Activated naive CD4-positive, alpha-beta T cell treated with anti-CD3 and anti-CD28 coated beads, Interleukin-2, amount 50 U/mL, for 24 hours (primary cell): ENCODE measurements around the gene TRAK1.
A peak's percentile ranks its signal among the peaks of the same experiment; 100 is the strongest.

Source experiments
- H3K27ac Mint-ChIP-seq: one replicate; pipeline ENCODE4 v1.8.0; 2021; ENCODE audit warnings: mild to moderate bottlenecking, mixed read lengths
- H3K27me3 Mint-ChIP-seq: one replicate; pipeline ENCODE4 v1.8.0; 2021; ENCODE audit warnings: mixed read lengths
- H3K36me3 Mint-ChIP-seq: one replicate; pipeline ENCODE4 v1.8.0; 2021; ENCODE audit warnings: mixed read lengths
- H3K4me1 Mint-ChIP-seq: one replicate; pipeline ENCODE4 v1.8.0; 2021; ENCODE audit warnings: mixed read lengths
- H3K4me3 Mint-ChIP-seq: one replicate; pipeline ENCODE4 v1.8.0; 2021; ENCODE audit warnings: mild to moderate bottlenecking, mixed read lengths
- H3K9me3 Mint-ChIP-seq: one replicate; pipeline ENCODE4 v1.8.0; 2021; ENCODE audit warnings: mixed read lengths

TRAK1 gene

DNA sequence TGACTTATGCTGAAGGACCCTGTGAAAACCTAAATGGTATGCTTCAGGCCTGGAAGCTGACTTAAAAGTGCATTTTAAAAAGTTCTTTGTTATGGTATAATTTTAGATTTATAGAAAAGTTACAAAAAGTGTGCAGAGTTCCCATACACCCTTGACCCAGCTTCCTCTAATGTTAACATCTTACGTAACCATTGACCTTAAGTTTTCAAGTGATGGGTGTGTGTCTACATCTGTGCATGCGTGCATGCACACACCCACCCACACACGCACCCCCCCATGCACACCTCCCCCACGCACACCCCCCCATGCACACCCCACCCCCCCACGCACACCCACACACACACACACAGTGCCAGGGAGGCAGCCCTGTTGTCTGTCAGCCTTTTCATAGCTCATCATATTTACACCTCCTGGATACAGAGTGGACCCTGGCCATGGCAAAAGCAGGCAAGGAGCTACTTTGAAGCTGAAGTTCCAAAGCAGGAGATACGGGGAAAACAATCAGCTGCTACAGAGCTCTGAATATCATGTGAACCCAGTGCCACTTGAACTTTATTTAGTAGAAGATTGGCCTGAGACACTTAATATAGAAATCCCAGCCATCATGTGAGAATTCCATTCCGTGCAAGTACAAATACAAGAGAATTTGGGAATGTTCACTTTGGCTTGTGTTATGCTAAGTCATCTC lies 30.0 kb upstream of the TRAK1 start:
- H3K4me1 Mint-ChIP-seq, result peaks cover 19% of the 10 kb centered on the region
- H3K27ac Mint-ChIP-seq, result no peak overlapping the region
- no peaks in the 10 kb centered on the region for H3K9me3 Mint-ChIP-seq
- H3K36me3 Mint-ChIP-seq, result peaks cover 2% of the 10 kb centered on the region
- H3K27me3 Mint-ChIP-seq, result no peaks in the 10 kb centered on the region
- H3K4me3 Mint-ChIP-seq, result no peak overlapping the region

DNA sequence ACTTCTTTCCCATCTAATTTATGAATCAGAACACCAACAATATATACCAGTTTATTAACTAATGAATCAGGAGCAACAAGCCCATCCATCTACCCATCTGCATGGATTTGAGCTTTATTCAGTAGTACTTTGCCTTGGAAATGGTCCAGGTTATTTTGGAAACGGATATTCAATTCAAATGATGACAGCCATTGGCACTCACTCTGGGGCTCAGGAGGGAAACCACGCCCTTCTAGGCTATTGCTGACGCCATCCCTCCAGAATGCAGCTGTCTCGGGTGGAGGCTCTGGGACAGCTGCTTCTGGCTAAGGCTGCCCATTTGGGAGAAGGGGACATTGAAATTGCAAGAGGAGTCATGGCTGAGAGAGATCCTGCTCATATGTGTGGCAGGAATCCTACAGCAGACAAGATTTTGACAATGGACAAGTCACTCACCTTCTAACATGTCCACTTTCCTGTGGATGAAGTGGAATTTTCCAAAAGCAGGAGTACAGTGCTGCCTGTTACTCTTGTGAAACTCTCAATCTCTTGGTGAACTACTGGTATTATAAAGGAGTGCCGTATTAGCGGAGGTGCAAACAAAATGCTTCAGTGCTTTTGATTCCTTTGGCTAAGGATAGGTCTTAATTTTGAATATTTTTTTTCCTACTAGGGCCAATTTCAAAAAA lies 29.3 kb upstream of the TRAK1 start:
- H3K4me1 Mint-ChIP-seq, result peaks cover 24% of the 10 kb centered on the region

DNA sequence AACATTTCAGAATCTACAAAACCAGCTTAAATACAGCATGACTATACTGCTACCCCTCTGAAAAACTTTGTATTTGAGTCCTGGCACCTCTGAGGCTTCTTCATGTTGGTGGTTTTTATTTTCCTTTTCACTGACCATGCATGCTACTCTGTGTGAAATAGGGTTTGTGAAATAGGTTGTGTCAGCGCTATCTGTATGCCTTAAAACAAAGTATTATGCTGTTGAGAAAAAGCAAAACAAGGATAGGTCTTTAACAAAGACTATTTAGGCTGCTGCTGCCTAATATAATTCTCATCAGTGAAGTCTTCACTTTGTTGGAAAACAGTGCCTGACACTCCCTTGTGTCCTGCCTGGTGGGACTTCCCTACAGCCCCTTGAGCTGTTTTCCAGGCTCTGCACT lies 28.7 kb upstream of the TRAK1 start:
- Mint-ChIP-seq H3K27ac (no peak overlapping the region), H3K36me3 (peaks cover 2% of the 10 kb centered on the region), H3K4me3 (no peak overlapping the region), H3K4me1 (peaks cover 28% of the 10 kb centered on the region), H3K9me3 (no peaks in the 10 kb centered on the region), H3K27me3 (no peaks in the 10 kb centered on the region)

More for the DNA sequence above, 29.3 kb upstream of the TRAK1 start:
- H3K36me3 Mint-ChIP-seq, result peaks cover 2% of the 10 kb centered on the region
- H3K4me3 Mint-ChIP-seq, result no peak overlapping the region
- no peaks in the 10 kb centered on the region for H3K27me3 Mint-ChIP-seq
- no peaks in the 10 kb centered on the region for H3K9me3 Mint-ChIP-seq
- H3K27ac Mint-ChIP-seq, result no peak overlapping the region

DNA sequence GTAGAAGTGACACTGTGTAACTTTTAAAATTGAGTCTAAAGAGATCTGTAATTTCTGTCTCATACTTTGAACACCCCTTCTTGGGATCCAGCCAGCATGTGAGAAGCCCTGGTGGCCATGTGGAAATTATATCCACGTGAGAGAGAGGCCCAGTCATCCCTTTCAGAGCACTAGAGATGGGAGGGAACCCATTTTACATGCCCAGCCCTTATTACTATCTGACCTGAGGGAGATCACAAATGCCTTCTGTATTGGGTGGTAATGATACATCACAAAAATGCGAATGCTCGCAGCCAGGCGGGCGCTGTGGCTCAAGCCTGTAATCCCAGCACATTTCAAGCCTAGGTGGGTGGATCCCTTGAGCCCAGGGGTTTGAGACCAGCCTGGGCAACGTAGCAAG lies 27.3 kb upstream of the TRAK1 start:
- Mint-ChIP-seq H3K4me1 (peaks cover 28% of the 10 kb centered on the region), H3K9me3 (no peaks in the 10 kb centered on the region), H3K4me3 (no peak overlapping the region), H3K36me3 (peaks cover 2% of the 10 kb centered on the region), H3K27ac (no peak overlapping the region), H3K27me3 (no peaks in the 10 kb centered on the region)

DNA sequence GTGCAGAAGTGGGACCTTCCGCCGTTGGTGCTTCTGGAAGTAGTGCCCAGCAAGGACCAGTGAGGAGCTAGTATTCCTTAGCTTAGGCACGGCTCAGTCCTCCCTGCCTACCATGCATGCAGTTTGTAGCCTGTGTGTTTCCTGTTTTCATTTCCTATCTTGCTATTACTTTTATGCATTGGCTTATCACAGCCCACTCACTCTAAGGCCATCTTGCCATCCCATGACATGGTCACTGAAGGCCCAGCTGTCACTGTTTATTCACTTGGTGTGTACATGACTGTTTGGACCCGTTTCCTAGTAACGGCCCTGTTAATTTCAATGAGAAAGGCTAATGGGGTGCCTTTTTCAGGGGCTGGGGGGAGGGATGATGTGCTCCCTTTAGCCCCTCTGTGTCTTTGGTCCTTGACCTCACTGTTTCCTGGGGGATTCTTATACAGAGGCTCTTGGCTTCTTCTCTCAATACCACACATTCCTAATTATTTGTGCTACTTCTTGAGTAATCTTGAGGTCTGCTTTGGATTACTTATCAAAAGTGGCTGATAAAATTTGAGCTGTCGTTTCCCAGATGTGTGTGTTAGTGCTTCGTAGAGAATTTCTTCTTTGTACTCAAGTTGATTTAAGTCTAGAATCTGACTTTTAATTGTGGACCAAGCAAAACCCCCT lies 24.5 kb upstream of the TRAK1 start:
- Mint-ChIP-seq H3K4me3 (no peak overlapping the region), H3K27me3 (no peaks in the 10 kb centered on the region), H3K9me3 (no peaks in the 10 kb centered on the region), H3K36me3 (peaks cover 2% of the 10 kb centered on the region), H3K27ac (no peak overlapping the region), H3K4me1 (peaks cover 26% of the 10 kb centered on the region)

DNA sequence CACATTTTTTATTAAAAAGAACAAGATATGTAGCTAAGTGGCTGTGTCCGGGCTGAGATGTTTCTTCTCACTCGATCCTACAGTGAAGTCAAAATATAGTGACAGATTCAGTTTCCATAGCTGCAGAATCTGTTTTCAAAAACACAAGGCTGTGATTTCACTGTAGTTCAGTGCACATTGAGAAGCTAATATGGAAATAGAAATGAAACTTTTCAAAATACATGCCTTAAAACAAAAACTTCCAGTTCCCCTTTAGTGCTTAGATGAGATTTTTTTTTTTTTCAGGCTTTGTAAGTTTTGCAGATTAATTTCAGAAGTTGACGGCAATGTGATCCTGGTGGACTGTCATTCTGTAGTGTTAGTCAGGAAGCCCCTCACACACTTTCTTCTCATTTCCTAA lies 23.8 kb upstream of the TRAK1 start:
- H3K4me3 Mint-ChIP-seq, result no peak overlapping the region
- no peaks in the 10 kb centered on the region for H3K9me3 Mint-ChIP-seq

DNA sequence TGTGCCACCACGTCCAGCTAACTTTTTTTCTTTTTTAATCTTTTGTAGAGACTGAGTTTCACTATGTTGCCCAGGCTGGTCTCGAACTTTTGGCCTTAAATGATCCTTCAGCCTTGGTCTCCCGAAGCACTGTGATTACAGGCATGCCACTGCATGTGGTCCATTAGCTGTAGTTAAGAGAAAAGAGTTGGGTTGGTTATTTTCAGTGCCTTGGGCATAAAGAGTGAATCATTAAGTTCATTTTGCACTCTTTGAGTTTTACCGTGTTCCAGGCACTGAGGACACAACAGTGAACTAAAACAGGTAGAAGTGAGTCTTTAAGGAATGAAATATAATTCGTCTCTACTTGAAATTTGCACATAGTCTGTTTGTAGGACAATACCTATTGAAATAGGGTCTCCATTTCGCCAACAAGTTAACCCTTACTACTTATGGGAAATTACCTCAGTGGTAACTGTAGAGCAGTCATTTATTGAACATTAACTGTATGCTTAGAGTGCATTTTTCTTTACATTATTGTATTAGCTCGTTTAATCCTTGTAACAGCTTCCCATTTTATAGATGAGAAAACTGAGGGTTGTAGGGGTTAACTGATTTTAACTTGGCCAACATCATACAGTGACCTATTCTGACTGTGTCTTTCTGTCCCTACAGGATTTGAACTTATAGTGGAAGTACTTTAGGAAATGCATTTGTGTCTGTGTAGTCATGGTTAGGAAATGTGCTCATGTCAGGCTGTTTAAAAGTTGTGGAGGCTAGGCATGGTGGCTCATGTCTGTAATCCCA lies 22.7 kb upstream of the TRAK1 start:
- Mint-ChIP-seq H3K4me1 (peaks cover 39% of the 10 kb centered on the region), H3K4me3 (no peak overlapping the region), H3K36me3 (no peaks in the 10 kb centered on the region), H3K9me3 (no peaks in the 10 kb centered on the region), H3K27me3 (no peaks in the 10 kb centered on the region), H3K27ac (no peak overlapping the region)

More for the DNA sequence above, 23.8 kb upstream of the TRAK1 start:
- no peak overlapping the region for H3K27ac Mint-ChIP-seq
- H3K27me3 Mint-ChIP-seq, result no peaks in the 10 kb centered on the region
- H3K36me3 Mint-ChIP-seq, result peaks cover 2% of the 10 kb centered on the region
- peaks cover 28% of the 10 kb centered on the region for H3K4me1 Mint-ChIP-seq

DNA sequence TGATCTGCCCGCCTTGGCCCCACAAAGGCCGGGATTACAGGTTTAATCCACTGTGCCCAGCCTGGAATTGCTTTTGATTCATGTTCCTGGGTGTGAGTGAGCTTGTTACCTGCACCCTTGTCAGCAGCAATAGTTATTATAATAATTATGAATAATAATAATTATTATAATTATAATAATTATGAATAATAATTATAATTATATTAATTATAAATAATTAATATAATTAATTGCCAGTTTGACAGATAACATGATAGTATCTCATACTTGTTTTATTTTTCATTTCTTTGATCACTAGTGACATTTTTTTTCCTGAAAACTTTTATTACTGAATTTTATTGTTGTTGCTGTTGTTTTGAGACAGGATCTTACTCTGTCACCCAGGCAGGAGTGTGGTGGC lies 21.1 kb upstream of the TRAK1 start:
- H3K4me3 Mint-ChIP-seq, result no peak overlapping the region
- H3K4me1 Mint-ChIP-seq, result peaks cover 36% of the 10 kb centered on the region
- no peaks in the 10 kb centered on the region for H3K9me3 Mint-ChIP-seq
- no peaks in the 10 kb centered on the region for H3K27me3 Mint-ChIP-seq
- no peak overlapping the region for H3K27ac Mint-ChIP-seq
- H3K36me3 Mint-ChIP-seq, result peaks cover 2% of the 10 kb centered on the region

DNA sequence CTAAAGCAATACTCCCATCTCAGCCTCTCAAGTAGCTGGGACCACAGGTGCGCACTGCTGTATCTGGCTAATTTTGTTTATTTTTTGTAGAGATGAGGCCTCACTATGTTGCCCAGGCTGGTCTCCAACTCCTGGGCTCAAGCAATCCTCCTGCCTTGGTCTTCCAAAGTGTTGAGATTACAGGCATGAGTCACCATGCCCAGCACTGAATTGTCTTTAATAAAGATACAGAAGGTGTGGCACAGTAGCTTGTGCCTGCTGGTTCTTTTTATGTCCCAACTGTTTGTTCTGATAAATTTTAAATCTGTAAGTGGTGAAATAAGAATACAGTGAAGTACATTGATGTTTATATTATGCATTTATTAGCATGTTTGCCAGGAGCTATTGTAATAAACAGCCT lies 20.6 kb upstream of the TRAK1 start:
- Mint-ChIP-seq H3K36me3 (peaks cover 2% of the 10 kb centered on the region), H3K4me1 (peaks cover 36% of the 10 kb centered on the region), H3K4me3 (no peak overlapping the region), H3K9me3 (no peaks in the 10 kb centered on the region), H3K27ac (no peak overlapping the region), H3K27me3 (no peaks in the 10 kb centered on the region)

DNA sequence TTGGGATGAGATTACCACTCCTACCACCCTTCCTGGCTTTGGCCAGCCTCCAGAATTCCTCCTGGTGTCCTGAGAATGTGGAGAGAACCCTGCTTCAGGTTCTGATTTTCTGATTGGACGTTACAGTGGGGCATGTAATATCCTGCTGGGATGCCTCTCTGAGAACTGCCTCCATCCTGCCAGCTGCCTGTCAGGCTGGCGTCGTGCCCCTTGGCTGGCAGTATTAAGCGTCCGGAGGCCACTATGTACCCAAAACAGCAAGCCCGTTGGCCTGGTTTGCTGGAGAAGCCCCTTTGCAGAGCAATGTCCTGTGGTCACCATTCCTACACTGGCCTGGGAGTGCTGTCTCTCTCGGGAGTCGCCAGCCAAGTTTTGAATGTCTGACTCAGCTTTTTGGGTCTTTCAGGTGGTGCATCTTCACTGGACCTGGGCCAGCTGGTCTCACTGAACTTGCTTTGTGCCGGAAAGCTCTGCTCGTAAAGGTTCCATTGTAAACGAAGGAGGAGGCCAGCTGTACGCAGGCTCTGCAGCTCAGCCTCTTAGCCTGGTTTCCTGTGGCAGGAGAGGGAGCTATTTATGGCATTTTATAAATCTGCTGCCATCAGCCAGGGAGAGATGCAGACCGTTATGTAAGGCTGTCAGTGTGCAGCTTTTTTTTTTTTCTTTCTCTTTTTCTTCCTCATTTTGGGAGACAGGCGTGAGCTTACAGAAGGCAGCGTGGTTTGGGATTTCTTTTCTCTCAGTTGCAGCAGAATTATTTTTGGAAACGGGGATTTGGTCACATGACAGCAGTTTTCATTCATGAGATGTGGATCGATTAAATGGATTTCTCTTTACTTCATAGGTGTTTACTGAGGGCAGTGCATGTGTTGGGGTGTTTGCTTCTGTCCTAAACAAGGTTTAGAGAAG lies 19.0 kb upstream of the TRAK1 start:
- no peaks in the 10 kb centered on the region for H3K27me3 Mint-ChIP-seq
- peaks cover 2% of the 10 kb centered on the region for H3K36me3 Mint-ChIP-seq
- no peak overlapping the region for H3K4me3 Mint-ChIP-seq
- peaks cover 28% of the 10 kb centered on the region for H3K4me1 Mint-ChIP-seq
- no peaks in the 10 kb centered on the region for H3K9me3 Mint-ChIP-seq
- H3K27ac Mint-ChIP-seq, result no peak overlapping the region

DNA sequence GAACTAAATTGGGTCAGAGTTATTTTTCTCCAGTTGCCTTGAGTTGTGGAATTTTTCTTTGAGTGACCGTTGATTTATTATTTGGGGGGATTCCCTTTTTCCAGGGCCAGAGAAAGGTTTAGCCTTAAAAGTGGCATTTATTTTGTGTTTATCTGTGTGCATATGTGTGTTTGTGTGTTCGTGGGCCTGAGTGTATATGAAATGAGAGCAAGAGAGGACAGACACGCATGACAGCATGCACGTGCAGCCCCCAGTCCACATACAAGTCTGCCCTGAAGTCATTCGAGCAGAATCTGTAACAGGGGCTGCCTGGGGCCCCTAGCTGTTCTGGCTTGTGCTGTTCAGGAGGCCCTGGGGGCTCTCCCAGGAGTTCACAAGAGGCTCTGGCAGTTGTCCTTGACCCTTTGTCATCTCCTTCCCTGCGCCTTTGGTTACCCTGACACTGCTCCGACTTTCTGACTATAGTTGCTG lies 18.3 kb upstream of the TRAK1 start:
- Mint-ChIP-seq H3K9me3 (no peaks in the 10 kb centered on the region), H3K4me3 (no peak overlapping the region), H3K27me3 (no peaks in the 10 kb centered on the region), H3K27ac (no peak overlapping the region), H3K36me3 (peaks cover 4% of the 10 kb centered on the region), H3K4me1 (peaks cover 26% of the 10 kb centered on the region)

DNA sequence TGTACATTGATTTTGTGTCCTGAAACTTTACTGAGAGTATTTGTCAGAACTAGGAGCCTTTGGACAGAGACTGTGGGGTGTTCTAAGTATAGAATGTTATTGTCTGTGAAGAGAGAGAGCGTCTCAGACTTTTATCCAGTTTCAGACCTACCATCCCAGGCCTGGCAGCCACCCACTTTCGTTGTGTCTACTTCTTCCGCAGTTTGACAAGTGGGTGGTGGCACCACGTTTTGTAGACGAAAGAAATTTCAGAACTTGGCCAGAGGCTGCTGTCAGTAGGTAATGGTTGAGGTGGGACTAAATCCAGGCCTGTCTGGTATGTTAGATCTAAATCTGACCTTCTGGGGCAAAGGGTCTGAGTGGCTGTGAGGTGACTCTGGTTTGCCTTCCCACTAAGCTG lies 13.4 kb upstream of the TRAK1 start:
- Mint-ChIP-seq H3K27ac (peak overlapping the region; percentile 2), H3K4me1 (peaks cover 47% of the 10 kb centered on the region), H3K27me3 (no peaks in the 10 kb centered on the region)

DNA sequence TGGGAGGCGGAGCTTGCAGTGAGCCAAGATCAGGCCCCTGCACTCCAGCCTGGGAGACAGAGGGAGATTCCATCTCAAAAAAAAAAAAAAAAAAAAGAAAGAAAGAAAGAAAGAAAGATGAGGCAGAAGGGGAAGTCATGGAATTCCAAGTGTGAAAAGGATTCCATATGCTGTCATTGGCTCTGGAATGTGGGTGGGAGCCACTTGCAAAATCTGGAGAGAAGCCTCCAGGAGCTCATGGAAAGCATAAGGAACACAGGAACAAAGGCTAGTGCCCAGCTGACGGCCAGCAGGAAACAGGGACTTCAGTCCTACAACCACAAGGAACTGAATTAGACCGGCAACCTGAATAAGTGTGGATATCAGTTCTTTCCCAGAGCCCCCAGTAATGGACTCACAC lies 12.5 kb upstream of the TRAK1 start:
- H3K9me3 Mint-ChIP-seq, result no peaks in the 10 kb centered on the region
- peaks cover 6% of the 10 kb centered on the region for H3K36me3 Mint-ChIP-seq
- peaks cover 48% of the 10 kb centered on the region for H3K4me1 Mint-ChIP-seq
- no peak overlapping the region for H3K27ac Mint-ChIP-seq
- H3K27me3 Mint-ChIP-seq, result no peaks in the 10 kb centered on the region
- H3K4me3 Mint-ChIP-seq, result no peak overlapping the region

More for the DNA sequence above, 13.4 kb upstream of the TRAK1 start:
- Mint-ChIP-seq H3K4me3 (no peak overlapping the region), H3K36me3 (peaks cover 6% of the 10 kb centered on the region), H3K9me3 (no peaks in the 10 kb centered on the region)

DNA sequence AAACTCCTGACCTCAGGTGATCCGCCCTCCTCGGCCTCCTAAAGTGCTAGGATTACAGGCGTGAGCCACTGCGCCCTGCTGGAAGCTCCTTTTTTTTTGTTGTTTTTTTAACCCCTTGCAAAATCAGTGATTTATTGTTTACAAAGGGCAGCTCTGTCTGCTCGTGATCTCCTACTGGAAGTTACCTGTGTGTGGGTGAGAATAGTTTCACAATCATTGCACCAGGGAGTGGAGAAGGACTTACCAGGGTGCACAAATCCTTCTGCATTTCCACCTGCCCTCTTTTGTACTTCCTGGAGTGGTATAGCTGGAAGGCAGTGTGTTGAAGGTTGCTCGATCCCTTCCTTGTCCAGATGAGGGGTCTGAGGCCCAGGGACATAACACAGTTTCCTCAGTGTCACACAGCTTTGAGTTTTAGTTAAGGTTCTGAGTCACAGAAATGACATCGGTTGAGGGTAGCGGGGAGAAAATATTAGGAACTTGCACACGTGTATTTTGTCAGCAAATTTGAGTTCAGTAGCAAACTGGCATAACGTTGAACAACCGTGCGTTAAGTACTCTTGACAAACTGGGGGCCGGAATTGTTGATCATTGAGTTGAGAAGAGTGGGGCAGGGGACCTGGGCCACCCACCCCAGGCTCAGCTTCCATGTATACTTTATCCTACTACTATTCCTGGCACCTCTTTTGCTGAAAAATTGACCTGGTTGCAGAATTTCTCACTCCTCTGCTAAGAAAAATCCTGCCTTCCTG lies 11.3 kb upstream of the TRAK1 start:
- no peaks in the 10 kb centered on the region for H3K27me3 Mint-ChIP-seq
- H3K4me1 Mint-ChIP-seq, result peaks cover 51% of the 10 kb centered on the region
- H3K27ac Mint-ChIP-seq, result no peak overlapping the region
- no peak overlapping the region for H3K4me3 Mint-ChIP-seq
- peaks cover 4% of the 10 kb centered on the region for H3K36me3 Mint-ChIP-seq
- H3K9me3 Mint-ChIP-seq, result no peaks in the 10 kb centered on the region
